AG04450 (cell line): ENCODE measurements around the gene EMC6. TPM values are rescaled to one million over a fixed set of nuclear protein-coding genes. Genes with fewer than 3 reads are reported as not detected.

Experiments used
- CTCF ChIA-PET: fragments of 300-600, 350-600 bp; formaldehyde crosslinking; extraction: SDS; loops from one replicate; lab custom pipeline; 2022; ENCODE audit warnings: antibody characterized with exemption, inconsistent platforms; lab: Charles Lee
- POLR2A ChIA-PET: fragments of 350-600 bp; formaldehyde crosslinking; extraction: SDS; loops from one replicate; lab custom pipeline; 2021; ENCODE audit warnings: antibody characterized with exemption, inconsistent platforms; lab: Yijun Ruan, JAX
- DNase-seq: peaks from one replicate; pipeline ENCODE4 v3.0.0-alpha.2; 2011; ENCODE audit warnings: low read depth, low spot score
- H3K27ac ChIP-seq: one replicate; pipeline ENCODE4 v1.5.1; 2012; ENCODE audit warnings: low read depth, low read length, control low read depth
- H3K27me3 ChIP-seq: one replicate; pipeline ENCODE4 v1.6.0; 2012; ENCODE audit warnings: low read length; ENCODE audit not compliant: control insufficient read depth, insufficient read depth
- H3K4me3 ChIP-seq: 2 replicates; pipeline ENCODE4 v1.5.1; 2011; ENCODE audit warnings: mild to moderate bottlenecking, low read depth, low read length, control low read depth
- H3K9me3 ChIP-seq: 2 replicates; pipeline ENCODE4 v1.5.1; 2012; ENCODE audit warnings: low read length; ENCODE audit not compliant: control insufficient read depth, insufficient read depth
- polyA plus RNA-seq: library from polyadenylated mRNA; depleted of rRNA; stranded (reverse); fragments of >200 nt; gene quantifications from 2 replicates; pipeline ENCODE4 v1.2.3, GENCODE V29; 2011
- TF ChIP-seq, protein P1 (sequence below): IDR thresholded peaks from 2 replicates; pipeline ENCODE4 v1.5.1; 2011; ENCODE audit warnings: low read depth, low read length, control low read depth, inconsistent platforms

Gene EMC6
- polyA plus RNA-seq, 1 experiment = 23.4 TPM

DNA sequence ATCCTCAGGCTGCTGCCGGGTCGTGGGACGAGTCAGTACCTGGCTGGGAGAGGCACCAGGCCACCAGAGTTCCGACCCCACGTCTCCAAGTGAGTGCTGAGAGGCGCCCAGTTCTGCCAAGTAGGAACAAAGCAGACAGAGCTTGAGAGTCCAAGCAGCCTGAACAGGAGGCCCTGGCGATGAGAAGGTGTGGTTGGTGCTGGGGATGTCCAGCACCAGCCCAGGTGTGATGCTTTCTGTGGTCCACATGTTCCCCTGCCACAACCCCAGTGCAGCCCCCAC, 11.1 kb upstream of the EMC6 start:
- H3K4me3 ChIP-seq = no peak overlapping the region
- H3K27ac ChIP-seq = no peak overlapping the region
- no peak for DNase-seq
- TF ChIP-seq, protein P1, sequence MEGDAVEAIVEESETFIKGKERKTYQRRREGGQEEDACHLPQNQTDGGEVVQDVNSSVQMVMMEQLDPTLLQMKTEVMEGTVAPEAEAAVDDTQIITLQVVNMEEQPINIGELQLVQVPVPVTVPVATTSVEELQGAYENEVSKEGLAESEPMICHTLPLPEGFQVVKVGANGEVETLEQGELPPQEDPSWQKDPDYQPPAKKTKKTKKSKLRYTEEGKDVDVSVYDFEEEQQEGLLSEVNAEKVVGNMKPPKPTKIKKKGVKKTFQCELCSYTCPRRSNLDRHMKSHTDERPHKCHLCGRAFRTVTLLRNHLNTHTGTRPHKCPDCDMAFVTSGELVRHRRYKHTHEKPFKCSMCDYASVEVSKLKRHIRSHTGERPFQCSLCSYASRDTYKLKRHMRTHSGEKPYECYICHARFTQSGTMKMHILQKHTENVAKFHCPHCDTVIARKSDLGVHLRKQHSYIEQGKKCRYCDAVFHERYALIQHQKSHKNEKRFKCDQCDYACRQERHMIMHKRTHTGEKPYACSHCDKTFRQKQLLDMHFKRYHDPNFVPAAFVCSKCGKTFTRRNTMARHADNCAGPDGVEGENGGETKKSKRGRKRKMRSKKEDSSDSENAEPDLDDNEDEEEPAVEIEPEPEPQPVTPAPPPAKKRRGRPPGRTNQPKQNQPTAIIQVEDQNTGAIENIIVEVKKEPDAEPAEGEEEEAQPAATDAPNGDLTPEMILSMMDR = no peak
- POLR2A ChIA-PET = interaction anchor here (1.0 to 1.3 kb wide), 2 partner anchors 10 kb away, joined by 3 to 7 read pairs; no protein-coding TSS in a partner anchor
- CTCF ChIA-PET = interaction anchor here (1.2 kb wide), 1 partner anchor 10 kb away, joined by 5 read pairs; no protein-coding TSS in a partner anchor
- peaks cover 5% of the 10 kb centered on the region; the same call in 1 of the 2 replicates for H3K9me3 ChIP-seq
- H3K27me3 ChIP-seq = no peaks in the 10 kb centered on the region

DNA sequence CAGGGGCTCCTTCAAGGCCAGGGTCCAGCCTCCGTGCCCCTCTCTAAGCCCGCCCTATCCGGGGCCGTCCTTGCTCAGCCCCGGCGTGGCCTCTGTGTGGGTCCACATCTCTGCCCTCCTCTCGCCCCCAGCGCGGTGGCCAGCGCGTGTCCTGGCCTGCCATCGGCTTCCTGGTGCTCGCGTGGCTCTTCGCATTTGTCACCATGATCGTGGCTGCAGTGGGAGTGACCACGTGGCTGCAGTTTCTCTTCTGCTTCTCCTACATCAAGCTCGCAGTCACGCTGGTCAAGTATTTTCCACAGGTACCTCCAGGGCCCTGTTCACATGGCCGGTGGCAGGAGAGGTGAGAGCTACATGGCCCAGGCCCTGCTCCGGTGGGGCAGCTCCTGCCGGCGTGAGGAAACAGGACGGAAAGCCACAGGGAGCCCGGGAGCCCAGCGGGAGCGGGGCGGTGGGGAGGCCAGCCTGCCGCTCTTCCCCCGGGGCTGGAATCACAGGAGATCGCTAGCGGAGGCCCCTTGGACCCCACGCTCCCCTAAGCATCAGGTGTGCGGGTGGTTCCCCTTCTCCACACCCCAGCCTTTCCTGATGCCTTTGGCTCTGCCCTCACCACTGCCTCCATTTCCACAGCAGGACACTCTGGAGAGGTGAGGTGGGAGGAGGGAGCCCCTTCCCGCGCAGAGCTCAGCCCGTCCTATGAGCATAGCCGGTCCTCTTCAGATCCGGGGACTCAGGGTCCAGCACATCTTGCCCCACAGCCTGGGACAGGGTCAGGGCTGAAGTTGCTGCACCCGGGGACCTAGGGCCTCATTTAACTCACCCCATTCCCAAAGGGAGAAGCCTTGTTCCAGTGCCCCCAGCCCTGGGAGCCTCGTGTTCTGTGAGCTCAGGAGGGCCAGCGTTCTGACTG, 10.5 kb upstream of the EMC6 start:
- ChIA-PET POLR2A (interaction anchor here (0.6 to 1.3 kb wide), 3 partner anchors 9 to 43 kb away, joined by 3 to 7 read pairs (median 3); partner anchors contain the start of genes CTNS and SHPK), CTCF (interaction anchor here (1.2 kb wide), 1 partner anchor 10 kb away, joined by 5 read pairs; no protein-coding TSS in a partner anchor)
- peaks cover 5% of the 10 kb centered on the region; the same call in 1 of the 2 replicates for H3K9me3 ChIP-seq
- no peak overlapping the region for H3K27ac ChIP-seq
- TF ChIP-seq, protein P1 = no peak
- no peak for DNase-seq
- no peak overlapping the region for H3K4me3 ChIP-seq
- H3K27me3 ChIP-seq = no peaks in the 10 kb centered on the region

DNA sequence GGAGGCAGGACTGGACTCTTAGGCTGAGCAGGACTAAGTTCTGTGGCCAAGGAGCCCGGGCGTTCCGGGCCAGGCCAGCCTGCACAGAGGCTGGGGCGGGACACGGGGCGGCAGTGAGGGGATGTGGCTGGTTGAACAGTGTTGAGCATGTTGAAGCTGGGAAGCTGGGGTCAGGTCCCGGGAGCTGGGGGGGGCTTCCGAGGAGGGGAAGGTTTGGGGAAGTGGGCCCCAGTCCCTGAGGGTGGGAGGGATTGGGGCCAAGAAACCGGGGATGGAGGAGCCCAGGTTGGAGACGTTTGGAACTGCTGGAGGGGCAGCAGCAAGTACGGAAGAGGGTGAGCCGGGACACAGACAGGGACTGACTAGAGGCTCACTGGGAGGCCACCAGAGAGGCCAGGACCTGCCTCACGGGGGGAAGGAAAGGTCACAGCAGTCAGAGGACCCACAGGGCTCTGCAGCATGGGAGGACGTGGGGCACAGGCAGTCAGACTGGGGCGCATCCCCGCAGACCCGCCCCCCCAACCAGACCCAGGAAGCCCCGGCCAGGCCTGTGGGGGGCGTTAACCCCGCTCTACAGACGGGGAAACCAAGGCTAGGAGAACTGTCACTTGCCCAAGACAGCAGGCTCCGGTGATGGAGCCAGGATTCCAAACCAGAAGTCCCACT, 9.7 kb upstream of the EMC6 start:
- ChIA-PET POLR2A (interaction anchor here (0.9 to 1.7 kb wide), 5 partner anchors 8 to 23 kb away, joined by 3 to 12 read pairs (median 9); partner anchors contain the start of genes CTNS and SHPK), CTCF (interaction anchor here (1.2 kb wide), 1 partner anchor 11 kb away, joined by 5 read pairs; no protein-coding TSS in a partner anchor)

DNA sequence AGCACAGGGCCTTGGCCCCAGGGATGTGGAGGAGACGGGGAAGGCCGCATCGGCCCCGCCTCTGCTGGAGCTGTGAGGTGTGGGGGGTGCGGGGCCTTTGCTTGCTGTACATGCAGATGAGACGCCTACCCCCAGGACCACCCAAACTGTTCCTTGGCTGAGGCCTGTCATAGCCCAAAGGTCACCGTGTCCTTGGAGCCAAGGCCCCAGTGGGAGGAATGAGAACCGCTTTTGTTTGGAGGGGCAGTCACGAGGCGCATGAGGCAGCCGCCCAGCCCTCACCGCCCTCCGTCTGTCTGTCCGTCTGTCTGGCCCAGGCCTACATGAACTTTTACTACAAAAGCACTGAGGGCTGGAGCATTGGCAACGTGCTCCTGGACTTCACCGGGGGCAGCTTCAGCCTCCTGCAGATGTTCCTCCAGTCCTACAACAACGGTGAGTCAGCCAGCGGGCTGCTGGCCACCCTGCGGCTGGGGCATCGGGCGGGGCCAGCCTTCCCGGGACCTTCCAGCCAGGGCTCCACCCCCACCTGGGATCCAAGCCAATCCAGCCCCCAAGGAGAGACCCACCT, 9.0 kb upstream of the EMC6 start:
- Histone ChIP-seq H3K9me3 (peaks cover 5% of the 10 kb centered on the region; the same call in 1 of the 2 replicates), H3K4me3 (no peak overlapping the region), H3K27me3 (no peaks in the 10 kb centered on the region), H3K27ac (peak overlapping the region; percentile 69)
- ChIA-PET POLR2A (interaction anchor here (1.0 to 1.7 kb wide), 3 partner anchors 8 to 23 kb away, joined by 9 to 12 read pairs (median 9); partner anchors contain the start of genes CTNS and SHPK), CTCF (no interaction called here)
- peak; percentile 45 for DNase-seq
- TF ChIP-seq, protein P1 = peak; percentile 27

More for the DNA sequence above, 9.7 kb upstream of the EMC6 start:
- no peaks in the 10 kb centered on the region for H3K27me3 ChIP-seq
- peak overlapping the region; percentile 69 for H3K27ac ChIP-seq
- H3K9me3 ChIP-seq = peaks cover 5% of the 10 kb centered on the region; the same call in 1 of the 2 replicates
- DNase-seq = no peak
- TF ChIP-seq, protein P1 = no peak
- no peak overlapping the region for H3K4me3 ChIP-seq
